HL-60 (cell line): Measurements from ENCODE around the gene FOXF2. TPM values are rescaled to one million over a fixed set of nuclear protein-coding genes. Genes with fewer than 3 reads are reported as not detected.

Source experiments
- DNase-seq, 2 experiments: peaks; one replicate each; pipeline ENCODE4 v3.0.0-alpha.2; 2010 to 2020; ENCODE audit warnings: low read depth in 1 of 2, low spot score in 1 of 2
- H3K27ac ChIP-seq: fragments of 250-450 bp; sonication (Bioruptor Pico); replicated peaks from 2 replicates; pipeline ENCODE4 v1.5.1; 2020; ENCODE audit warnings: mild to moderate bottlenecking, moderate library complexity
- H3K27me3 ChIP-seq: fragments of 250-450 bp; sonication (Bioruptor Pico); 2 replicates; pipeline ENCODE4 v1.5.1; 2021; ENCODE audit warnings: mild to moderate bottlenecking, moderate library complexity; ENCODE audit not compliant: insufficient read depth, poor library complexity, severe bottlenecking
- H3K4me3 ChIP-seq: replicated peaks from 2 replicates; pipeline ENCODE4 v1.5.1; 2011; ENCODE audit warnings: mild to moderate bottlenecking, control low read depth, low read length; ENCODE audit not compliant: insufficient read depth
- GABPA ChIP-seq: IDR thresholded peaks from 2 replicates; pipeline ENCODE4 v1.6.1; 2012; ENCODE audit warnings: low read depth
- POLR2AphosphoS5 ChIP-seq: IDR thresholded peaks from 2 replicates; pipeline ENCODE4 v1.6.1; 2012; ENCODE audit warnings: low read depth
- SPI1 ChIP-seq: IDR thresholded peaks from 2 replicates; pipeline ENCODE4 v1.6.1; 2012; ENCODE audit warnings: low read depth, mild to moderate bottlenecking, borderline replicate concordance
- microRNA-seq: library from miRNA; unstranded; fragments of <30 nt; microRNA quantifications from one replicate; pipeline ENCODE4, GENCODE V29; 2018
- TF ChIP-seq, protein P1 (sequence below): IDR thresholded peaks from one replicate; pipeline ENCODE4 v1.5.1; 2011; ENCODE audit warnings: low read length, control low read depth, inconsistent platforms; ENCODE audit not compliant: insufficient read depth
- TF ChIP-seq, protein P2 (sequence below): IDR thresholded peaks from 2 replicates; pipeline ENCODE4 v1.6.1; 2012; ENCODE audit warnings: low read depth; ENCODE audit not compliant: insufficient replicate concordance

FOXF2 gene

DNA sequence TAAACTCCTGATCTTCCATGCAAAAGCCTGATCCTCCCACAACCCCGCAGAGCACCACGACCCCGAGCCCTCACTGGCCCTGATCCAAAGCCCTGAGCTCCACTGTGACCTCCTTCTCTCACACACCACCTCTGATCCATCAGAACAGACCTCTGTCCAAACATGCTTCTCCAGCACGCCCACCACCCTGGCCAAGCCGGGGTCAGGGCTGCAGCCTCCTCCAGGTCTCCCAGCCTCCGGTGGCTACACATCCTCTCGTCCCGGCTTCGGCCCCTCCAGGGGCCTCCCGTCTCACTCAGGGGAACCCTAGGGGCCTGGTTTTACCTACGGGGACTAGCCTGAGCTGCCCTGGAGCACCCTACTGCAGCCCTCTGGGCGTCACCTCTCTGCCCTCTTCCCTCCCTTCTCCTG is 49.1 kb downstream of the FOXF2 start:
- peaks cover 2% of the 10 kb centered on the region for H3K27me3 ChIP-seq
- TF ChIP-seq, protein P1, sequence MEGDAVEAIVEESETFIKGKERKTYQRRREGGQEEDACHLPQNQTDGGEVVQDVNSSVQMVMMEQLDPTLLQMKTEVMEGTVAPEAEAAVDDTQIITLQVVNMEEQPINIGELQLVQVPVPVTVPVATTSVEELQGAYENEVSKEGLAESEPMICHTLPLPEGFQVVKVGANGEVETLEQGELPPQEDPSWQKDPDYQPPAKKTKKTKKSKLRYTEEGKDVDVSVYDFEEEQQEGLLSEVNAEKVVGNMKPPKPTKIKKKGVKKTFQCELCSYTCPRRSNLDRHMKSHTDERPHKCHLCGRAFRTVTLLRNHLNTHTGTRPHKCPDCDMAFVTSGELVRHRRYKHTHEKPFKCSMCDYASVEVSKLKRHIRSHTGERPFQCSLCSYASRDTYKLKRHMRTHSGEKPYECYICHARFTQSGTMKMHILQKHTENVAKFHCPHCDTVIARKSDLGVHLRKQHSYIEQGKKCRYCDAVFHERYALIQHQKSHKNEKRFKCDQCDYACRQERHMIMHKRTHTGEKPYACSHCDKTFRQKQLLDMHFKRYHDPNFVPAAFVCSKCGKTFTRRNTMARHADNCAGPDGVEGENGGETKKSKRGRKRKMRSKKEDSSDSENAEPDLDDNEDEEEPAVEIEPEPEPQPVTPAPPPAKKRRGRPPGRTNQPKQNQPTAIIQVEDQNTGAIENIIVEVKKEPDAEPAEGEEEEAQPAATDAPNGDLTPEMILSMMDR = no peak
- TF ChIP-seq, protein P2, sequence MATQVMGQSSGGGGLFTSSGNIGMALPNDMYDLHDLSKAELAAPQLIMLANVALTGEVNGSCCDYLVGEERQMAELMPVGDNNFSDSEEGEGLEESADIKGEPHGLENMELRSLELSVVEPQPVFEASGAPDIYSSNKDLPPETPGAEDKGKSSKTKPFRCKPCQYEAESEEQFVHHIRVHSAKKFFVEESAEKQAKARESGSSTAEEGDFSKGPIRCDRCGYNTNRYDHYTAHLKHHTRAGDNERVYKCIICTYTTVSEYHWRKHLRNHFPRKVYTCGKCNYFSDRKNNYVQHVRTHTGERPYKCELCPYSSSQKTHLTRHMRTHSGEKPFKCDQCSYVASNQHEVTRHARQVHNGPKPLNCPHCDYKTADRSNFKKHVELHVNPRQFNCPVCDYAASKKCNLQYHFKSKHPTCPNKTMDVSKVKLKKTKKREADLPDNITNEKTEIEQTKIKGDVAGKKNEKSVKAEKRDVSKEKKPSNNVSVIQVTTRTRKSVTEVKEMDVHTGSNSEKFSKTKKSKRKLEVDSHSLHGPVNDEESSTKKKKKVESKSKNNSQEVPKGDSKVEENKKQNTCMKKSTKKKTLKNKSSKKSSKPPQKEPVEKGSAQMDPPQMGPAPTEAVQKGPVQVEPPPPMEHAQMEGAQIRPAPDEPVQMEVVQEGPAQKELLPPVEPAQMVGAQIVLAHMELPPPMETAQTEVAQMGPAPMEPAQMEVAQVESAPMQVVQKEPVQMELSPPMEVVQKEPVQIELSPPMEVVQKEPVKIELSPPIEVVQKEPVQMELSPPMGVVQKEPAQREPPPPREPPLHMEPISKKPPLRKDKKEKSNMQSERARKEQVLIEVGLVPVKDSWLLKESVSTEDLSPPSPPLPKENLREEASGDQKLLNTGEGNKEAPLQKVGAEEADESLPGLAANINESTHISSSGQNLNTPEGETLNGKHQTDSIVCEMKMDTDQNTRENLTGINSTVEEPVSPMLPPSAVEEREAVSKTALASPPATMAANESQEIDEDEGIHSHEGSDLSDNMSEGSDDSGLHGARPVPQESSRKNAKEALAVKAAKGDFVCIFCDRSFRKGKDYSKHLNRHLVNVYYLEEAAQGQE = no peak
- TF ChIP-seq POLR2AphosphoS5 (no peak), SPI1 (no peak), GABPA (no peak)
- H3K4me3 ChIP-seq = no peak overlapping the region
- no peak for DNase-seq
- H3K27ac ChIP-seq = no peak overlapping the region

DNA sequence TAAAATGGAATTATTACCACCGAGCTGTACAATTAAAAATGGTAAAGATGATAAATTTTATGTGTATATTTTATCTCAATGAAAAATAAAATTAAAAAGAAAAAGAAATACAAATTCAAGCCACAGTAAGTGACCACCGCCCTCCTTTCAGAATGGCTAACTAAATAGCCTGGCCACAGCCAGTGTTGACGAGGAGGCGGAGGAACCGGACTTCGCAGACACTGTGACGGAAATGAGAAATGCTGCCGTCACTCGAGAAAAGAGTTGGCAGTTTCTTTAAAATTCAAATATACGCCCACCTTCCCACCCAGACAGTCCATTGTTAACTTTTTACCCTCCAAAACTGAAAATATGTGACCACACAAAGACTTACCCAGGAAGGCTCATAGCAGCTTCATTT is 50.0 kb downstream of the FOXF2 start:
- H3K4me3 ChIP-seq = no peak overlapping the region
- TF ChIP-seq, protein P2 = no peak
- TF ChIP-seq POLR2AphosphoS5 (no peak), GABPA (no peak), SPI1 (no peak)
- TF ChIP-seq, protein P1 = no peak
- H3K27me3 ChIP-seq = peaks cover 2% of the 10 kb centered on the region
- no peak for DNase-seq
- H3K27ac ChIP-seq = no peak overlapping the region

DNA sequence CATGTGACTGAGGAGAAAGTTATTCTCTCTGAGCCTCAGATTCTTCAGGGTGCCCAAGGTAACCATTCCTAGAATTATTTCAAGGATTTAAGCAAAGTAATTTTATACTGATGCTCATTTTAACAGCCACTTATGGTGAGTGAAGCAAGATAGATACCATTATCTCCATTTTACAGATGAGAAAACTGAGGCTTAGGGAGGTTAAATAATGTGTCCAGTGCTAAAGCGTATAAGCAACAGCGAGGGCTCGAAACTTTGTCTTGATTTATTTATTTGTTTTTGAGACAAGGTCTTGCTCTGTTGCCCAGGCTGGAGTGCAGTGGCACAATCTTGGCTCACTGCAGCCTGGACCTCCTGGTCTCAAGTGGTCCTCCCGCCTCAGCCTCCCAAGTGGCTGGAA is 53.6 kb downstream of the FOXF2 start:
- Histone ChIP-seq H3K27me3 (peaks cover 2% of the 10 kb centered on the region), H3K4me3 (no peak overlapping the region), H3K27ac (no peak overlapping the region)
- TF ChIP-seq SPI1 = no peak
- TF ChIP-seq, protein P2 = no peak
- TF ChIP-seq, protein P1 = no peak
- DNase-seq = no peak

Small RNA genes lying within 50 kb of the gene (microRNA-seq; reads per million reads assigned to microRNA genes)
- not detected for gene MIR6720
